DOHH2 (cell line): ENCODE data around the gene SLC19A2.

Experiments
- EZH2phosphoT487 ChIP-seq: fragments of 200-600 bp; sonication (generic); IDR thresholded peaks from 2 replicates; pipeline ENCODE4 v1.6.1; 2017; ENCODE audit warnings: borderline replicate concordance, mild to moderate bottlenecking, antibody characterized with exemption, low read length, moderate library complexity, mixed read lengths
- TF ChIP-seq, protein P1 (sequence below): fragments of 200-600 bp; sonication (generic); IDR thresholded peaks from one replicate; pipeline ENCODE4 v1.5.1; 2014; ENCODE audit warnings: antibody characterized with exemption, mild to moderate bottlenecking, low read depth, low read length; ENCODE audit not compliant: poor library complexity, severe bottlenecking

DNA sequence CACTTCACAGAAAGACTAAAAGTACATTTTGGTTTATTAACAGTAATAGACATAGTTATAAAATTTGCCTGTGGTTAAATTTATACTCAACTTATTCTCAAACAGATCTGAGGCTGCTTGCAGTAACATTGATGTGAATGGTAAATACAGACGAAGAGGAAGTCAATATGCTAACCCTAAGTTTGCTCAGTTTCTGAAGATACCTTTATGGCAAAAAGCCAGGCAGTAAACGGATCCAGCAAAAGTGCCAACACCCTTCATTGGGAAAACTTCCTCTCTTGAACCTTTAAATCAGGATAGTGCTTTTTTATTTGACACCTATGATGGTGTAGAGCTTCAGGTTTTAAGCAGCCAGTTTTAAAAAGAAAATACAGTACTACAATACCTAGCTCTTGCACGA lies 41.8 kb downstream of the SLC19A2 start:
- TF ChIP-seq, protein P1, sequence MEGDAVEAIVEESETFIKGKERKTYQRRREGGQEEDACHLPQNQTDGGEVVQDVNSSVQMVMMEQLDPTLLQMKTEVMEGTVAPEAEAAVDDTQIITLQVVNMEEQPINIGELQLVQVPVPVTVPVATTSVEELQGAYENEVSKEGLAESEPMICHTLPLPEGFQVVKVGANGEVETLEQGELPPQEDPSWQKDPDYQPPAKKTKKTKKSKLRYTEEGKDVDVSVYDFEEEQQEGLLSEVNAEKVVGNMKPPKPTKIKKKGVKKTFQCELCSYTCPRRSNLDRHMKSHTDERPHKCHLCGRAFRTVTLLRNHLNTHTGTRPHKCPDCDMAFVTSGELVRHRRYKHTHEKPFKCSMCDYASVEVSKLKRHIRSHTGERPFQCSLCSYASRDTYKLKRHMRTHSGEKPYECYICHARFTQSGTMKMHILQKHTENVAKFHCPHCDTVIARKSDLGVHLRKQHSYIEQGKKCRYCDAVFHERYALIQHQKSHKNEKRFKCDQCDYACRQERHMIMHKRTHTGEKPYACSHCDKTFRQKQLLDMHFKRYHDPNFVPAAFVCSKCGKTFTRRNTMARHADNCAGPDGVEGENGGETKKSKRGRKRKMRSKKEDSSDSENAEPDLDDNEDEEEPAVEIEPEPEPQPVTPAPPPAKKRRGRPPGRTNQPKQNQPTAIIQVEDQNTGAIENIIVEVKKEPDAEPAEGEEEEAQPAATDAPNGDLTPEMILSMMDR, result no peak
- no peak for TF ChIP-seq EZH2phosphoT487
